HG02642 (cell line): ENCODE results near the gene PON3.

Source experiments
- ATAC-seq: cut with Tn5 transposase; IDR thresholded peaks from one replicate; pipeline ENCODE4 v1.9.1; 2021; ENCODE audit warnings: mild to moderate bottlenecking; ENCODE audit not compliant: unreplicated experiment, poor library complexity

Gene PON3

DNA sequence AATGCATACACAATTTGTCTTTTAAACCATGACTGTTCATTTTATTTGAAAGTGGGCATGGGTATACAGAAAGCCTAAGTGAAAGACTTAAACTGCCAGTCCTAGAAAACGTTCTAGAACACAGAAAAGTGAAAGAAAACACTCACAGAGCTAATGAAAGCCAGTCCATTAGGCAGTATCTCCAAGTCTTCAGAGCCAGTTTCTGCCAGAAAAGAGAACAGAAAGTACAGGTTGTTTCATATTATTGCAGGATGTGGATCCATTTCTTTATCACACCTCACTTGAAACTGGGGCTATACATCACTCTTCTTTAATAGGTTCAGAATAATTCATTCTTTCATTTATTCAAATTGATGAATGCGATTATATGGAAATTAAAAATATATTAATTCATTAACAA lies 79.6 kb downstream of the PON3 start:
- ATAC-seq = peak; percentile 48

GRCh38 chr7:95312561-95312960 lies 83.6 kb downstream of the PON3 start:
- no peak for ATAC-seq

GRCh38 chr7:95311389-95311788 lies 84.8 kb downstream of the PON3 start:
- no peak for ATAC-seq

DNA sequence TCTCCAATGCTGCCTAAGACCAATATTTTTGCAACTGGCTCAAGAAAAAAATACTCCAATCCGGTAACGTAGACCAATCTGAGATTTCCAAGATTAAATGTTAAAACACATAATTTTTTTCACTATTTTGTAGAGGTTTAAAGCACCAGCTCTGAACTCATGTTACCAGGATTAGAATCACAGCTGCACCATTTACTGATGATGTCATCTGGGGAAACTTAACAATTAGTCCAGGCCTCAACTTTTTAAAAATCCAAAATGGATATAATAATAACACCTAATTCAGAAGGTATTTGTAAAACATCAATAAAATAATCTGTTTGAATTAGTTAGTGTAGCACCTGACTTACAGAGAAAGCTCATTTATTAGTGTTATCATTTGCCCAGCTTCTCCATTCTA lies 86.2 kb downstream of the PON3 start:
- ATAC-seq = no peak
